ENCODE data around the gene ADAMTS14. TPM values are rescaled to one million over a fixed set of nuclear protein-coding genes. Genes with fewer than 3 reads are reported as not detected.

ADAMTS14 gene
- total RNA-seq, 1 donor from 2014 or later: 0.10 TPM

GRCh38 chr10:70684839-70685454 is 12.6 kb downstream of the ADAMTS14 start:
- intact Hi-C loops (cut with micrococcal nuclease): no loop called here
- no peak for DNase-seq
- no peak for ATAC-seq

- DNase-seq: no peak
- intact Hi-C loops (cut with micrococcal nuclease): no loop called here
- ATAC-seq: no peak
Measured at GRCh38 chr10:70685455-70685911, 13.2 kb downstream of the ADAMTS14 start.

GRCh38 chr10:70688828-70689227 is 16.5 kb downstream of the ADAMTS14 start:
- ATAC-seq: no peak
- intact Hi-C loops (cut with micrococcal nuclease): no loop called here
- no peak for DNase-seq

DNA sequence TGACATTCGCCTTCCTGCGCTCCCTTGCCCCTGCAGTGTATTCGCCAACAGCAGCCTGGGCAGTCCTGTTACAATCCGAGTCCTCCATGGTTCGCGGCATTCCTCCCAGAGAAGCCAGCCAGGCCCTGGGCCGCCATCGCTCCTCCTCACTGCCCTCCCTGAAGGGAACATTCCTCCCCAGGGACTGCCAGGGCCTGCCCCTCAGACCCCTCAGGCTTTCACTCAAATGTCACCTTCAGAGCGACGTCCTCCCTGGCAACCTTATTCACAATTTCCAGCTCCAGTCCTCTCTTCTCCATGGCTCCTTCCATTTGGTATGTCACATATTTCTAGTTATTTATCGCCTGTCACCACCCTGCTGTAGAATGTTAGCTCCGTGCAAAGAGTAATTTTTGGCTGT is 17.4 kb downstream of the ADAMTS14 start:
- ATAC-seq: no peak
- intact Hi-C loops (cut with micrococcal nuclease): no loop called here
- DNase-seq: no peak

DNA sequence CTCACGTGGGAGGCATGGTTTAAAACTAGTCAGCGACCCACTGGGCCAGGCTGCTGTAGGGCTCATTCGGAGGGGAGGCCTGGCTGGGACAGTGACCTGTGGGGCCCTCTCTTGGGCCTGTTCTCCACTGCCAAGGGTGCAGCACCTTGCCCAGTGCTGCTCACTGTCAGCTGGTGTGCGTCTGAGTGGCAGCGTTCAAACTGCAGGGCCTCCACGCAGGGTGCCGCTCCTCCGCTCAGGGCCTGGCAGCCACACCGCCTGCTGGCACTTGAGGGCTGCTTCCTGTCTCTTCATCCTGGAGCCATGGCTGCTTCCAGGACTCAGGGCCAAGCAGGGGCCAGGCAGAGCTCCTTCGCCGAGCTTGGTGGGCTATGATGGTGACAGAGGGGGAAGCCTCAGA is 18.3 kb downstream of the ADAMTS14 start:
- peak; percentile 44 for ATAC-seq
- intact Hi-C loops (cut with micrococcal nuclease): no loop called here
- DNase-seq: peak; percentile 45

GRCh38 chr10:70691611-70692010 is 19.3 kb downstream of the ADAMTS14 start:
- no peak for ATAC-seq
- DNase-seq: peak; percentile 41
- intact Hi-C loops (cut with micrococcal nuclease): no loop called here

- no peak for ATAC-seq
- DNase-seq: no peak
- intact Hi-C loops (cut with micrococcal nuclease): no loop called here
Measured at GRCh38 chr10:70692043-70692603, 19.8 kb downstream of the ADAMTS14 start.

DNA sequence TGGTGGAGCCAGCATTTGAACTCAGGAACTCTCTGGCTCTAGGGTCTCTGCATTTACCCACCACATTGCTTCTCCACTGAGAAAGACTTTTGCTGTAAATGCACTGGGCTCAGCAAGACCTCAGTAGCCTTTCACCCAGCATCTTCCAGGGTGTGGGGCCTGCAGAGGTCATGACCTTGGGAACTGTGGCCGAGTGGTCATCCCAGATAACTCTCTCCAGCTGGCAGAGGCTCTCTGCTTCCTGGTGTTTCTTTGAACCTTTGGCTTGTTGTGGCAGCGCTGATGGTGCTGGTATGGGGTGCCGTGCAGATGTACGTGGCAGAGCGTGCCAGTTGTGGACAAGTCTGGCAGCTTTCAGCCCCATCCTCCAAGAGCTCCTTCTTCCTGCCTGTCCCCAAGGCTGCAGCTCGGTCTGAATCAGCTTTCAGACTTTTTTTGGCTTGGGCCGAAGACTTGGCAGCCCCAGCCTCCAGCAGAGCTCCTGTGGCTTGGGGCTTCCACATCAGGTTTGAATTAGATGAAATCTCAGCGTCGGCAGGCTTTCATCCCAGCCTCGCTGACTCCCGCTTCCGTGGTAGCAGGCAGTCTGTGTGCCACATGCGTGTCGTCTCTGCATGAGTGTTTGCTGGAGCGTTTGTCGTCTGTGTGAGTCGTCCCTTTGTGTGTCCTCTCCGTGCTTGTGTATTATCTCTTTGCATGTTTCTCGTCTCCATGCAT is 21.5 kb downstream of the ADAMTS14 start:
- peak; percentile 79 for ATAC-seq
- intact Hi-C loops (cut with micrococcal nuclease): no loop called here
- peak; percentile 61 for DNase-seq

GRCh38 chr10:70694418-70695141 is 22.3 kb downstream of the ADAMTS14 start:
- intact Hi-C loops (cut with micrococcal nuclease): no loop called here
- ATAC-seq (peak; percentile 73), DNase-seq (no peak)

- ATAC-seq: no peak
- intact Hi-C loops (cut with micrococcal nuclease): no loop called here
Measured at GRCh38 chr10:70695241-70696030, 23.1 kb downstream of the ADAMTS14 start.

GRCh38 chr10:70698211-70698610 is 25.9 kb downstream of the ADAMTS14 start:
- intact Hi-C loops (cut with micrococcal nuclease): no loop called here
- ATAC-seq (no peak), DNase-seq (no peak)

More at GRCh38 chr10:70695241-70696030, 23.1 kb downstream of the ADAMTS14 start:
- DNase-seq: no peak

GRCh38 chr10:70699063-70699658 is 26.9 kb downstream of the ADAMTS14 start:
- DNase-seq (no peak), ATAC-seq (no peak)
- intact Hi-C loops (cut with micrococcal nuclease): no loop called here

DNA sequence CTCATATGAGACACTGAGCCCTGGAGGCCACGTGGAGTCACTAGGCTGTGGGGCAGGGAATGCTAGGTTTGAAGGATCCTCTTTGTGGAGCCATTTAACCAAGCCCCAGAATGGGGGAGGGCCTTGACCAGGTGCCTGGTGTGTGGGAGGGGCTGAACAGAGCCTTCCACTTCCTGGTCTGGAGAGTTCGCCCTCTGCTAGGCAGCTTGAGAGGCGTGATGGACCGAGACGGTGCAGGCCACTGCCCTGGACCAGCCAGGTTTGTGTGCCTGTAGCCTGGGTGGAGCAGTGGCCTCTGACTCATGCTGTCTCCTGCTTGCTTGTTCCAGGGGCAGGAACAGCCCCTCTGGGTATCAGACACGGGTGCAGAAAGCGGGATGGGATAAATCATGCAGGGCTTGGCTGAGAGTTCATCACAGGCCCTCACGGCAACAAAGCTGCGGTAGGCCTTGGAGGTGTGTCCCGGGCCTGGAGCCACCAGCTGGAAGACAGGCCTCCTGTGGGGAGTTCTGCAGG is 27.4 kb downstream of the ADAMTS14 start:
- intact Hi-C loops (cut with micrococcal nuclease): no loop called here

DNA sequence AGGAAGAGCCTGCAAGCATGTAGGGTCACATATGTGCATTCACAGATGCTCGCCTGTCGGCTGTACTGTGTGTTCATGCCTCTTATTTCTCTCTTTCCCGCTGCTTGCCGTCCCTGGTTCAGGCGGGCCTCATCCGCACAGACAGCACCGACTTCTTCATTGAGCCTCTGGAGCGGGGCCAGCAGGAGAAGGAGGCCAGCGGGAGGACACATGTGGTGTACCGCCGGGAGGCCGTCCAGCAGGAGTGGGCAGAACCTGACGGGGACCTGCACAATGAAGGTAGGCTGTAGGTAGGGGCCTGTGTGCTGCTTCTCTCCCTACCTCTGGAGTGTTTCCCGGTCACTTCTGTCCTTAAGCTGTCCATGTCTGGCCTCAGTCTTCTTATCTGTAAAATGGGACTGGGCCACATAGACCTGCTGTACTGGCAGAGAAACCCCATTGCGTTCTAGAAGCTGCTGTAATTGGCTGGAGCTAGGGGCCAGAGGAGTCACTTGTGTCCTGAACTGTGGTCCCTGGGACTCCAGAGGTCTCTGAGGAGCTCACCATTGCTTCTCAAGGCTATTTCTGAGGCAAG is 30.0 kb downstream of the ADAMTS14 start:
- intact Hi-C loops (cut with micrococcal nuclease): no loop called here
- no peak for ATAC-seq

More for the DNA sequence above, 27.4 kb downstream of the ADAMTS14 start:
- no peak for ATAC-seq
- no peak for DNase-seq

GRCh38 chr10:70704211-70704610 is 31.9 kb downstream of the ADAMTS14 start:
- intact Hi-C loops (cut with micrococcal nuclease): no loop called here
- DNase-seq (no peak), ATAC-seq (no peak)

More for the DNA sequence above, 30.0 kb downstream of the ADAMTS14 start:
- DNase-seq: no peak

- no peak for DNase-seq
- intact Hi-C loops (cut with micrococcal nuclease): no loop called here
- no peak for ATAC-seq
Measured at GRCh38 chr10:70705121-70705861, 33.0 kb downstream of the ADAMTS14 start.

GRCh38 chr10:70711177-70711576 is 38.9 kb downstream of the ADAMTS14 start:
- DNase-seq (no peak), ATAC-seq (no peak)
- intact Hi-C loops (cut with micrococcal nuclease): no loop called here

Data from left ventricle myocardium superior (tissue), 1 donor.